Measurements from ENCODE around the gene ITIH2.
"Not testable (repeated sequence)": the region's sequence is repeated elsewhere in the genome, so short reads cannot be mapped to it uniquely, and the experiment has no call there.

The ITIH2 gene

GRCh38 chr10:7722927-7723529 lies 19.9 kb downstream of the ITIH2 start:
- no peak for DNase-seq
- in situ Hi-C loops (cut with HindIII; ENCODE audit: low pct_ligation_motif_present, low pct_unique_long_range_greater_than_20kb, low sequenced_read_pairs) = no loop called here

GRCh38 chr10:7734821-7735220 lies 31.7 kb downstream of the ITIH2 start:
- in situ Hi-C loops (cut with HindIII; ENCODE audit: low pct_ligation_motif_present, low pct_unique_long_range_greater_than_20kb, low sequenced_read_pairs) = no loop called here
- no peak for DNase-seq

GRCh38 chr10:7738536-7739407 lies 35.7 kb downstream of the ITIH2 start:
- DNase-seq = no peak
- in situ Hi-C loops (cut with HindIII; ENCODE audit: low pct_ligation_motif_present, low pct_unique_long_range_greater_than_20kb, low sequenced_read_pairs) = no loop called here

- in situ Hi-C loops (cut with HindIII; ENCODE audit: low pct_ligation_motif_present, low pct_unique_long_range_greater_than_20kb, low sequenced_read_pairs) = no loop called here
- DNase-seq = no peak
These were observed 41.2 kb downstream of the ITIH2 start for GRCh38 chr10:7744307-7744706.

GRCh38 chr10:7748637-7749036 lies 45.5 kb downstream of the ITIH2 start:
- in situ Hi-C loops (cut with HindIII; ENCODE audit: low pct_ligation_motif_present, low pct_unique_long_range_greater_than_20kb, low sequenced_read_pairs); DNase-seq: not testable (repeated sequence)

- no peak for DNase-seq
- in situ Hi-C loops (cut with HindIII; ENCODE audit: low pct_ligation_motif_present, low pct_unique_long_range_greater_than_20kb, low sequenced_read_pairs) = no loop called here
These were observed 47.1 kb downstream of the ITIH2 start for GRCh38 chr10:7750222-7750621.

- no peak for DNase-seq
- in situ Hi-C loops (cut with HindIII; ENCODE audit: low pct_ligation_motif_present, low pct_unique_long_range_greater_than_20kb, low sequenced_read_pairs) = no loop called here
These were observed 49.1 kb downstream of the ITIH2 start for GRCh38 chr10:7752251-7752650.

- in situ Hi-C loops (cut with HindIII; ENCODE audit: low pct_ligation_motif_present, low pct_unique_long_range_greater_than_20kb, low sequenced_read_pairs) = no loop called here
- DNase-seq = no peak
These were observed 52.0 kb downstream of the ITIH2 start for GRCh38 chr10:7755103-7755502.

GRCh38 chr10:7756360-7756992 lies 53.4 kb downstream of the ITIH2 start:
- in situ Hi-C loops (cut with HindIII; ENCODE audit: low pct_ligation_motif_present, low pct_unique_long_range_greater_than_20kb, low sequenced_read_pairs) = no loop called here
- DNase-seq = peak; percentile 39

GRCh38 chr10:7763929-7764328 lies 60.8 kb downstream of the ITIH2 start:
- DNase-seq = no peak
- in situ Hi-C loops (cut with HindIII; ENCODE audit: low pct_ligation_motif_present, low pct_unique_long_range_greater_than_20kb, low sequenced_read_pairs) = no loop called here

- no peak for DNase-seq
- in situ Hi-C loops (cut with HindIII; ENCODE audit: low pct_ligation_motif_present, low pct_unique_long_range_greater_than_20kb, low sequenced_read_pairs) = no loop called here
These were observed 63.1 kb downstream of the ITIH2 start for GRCh38 chr10:7766241-7766640.

- DNase-seq = no peak
- in situ Hi-C loops (cut with HindIII; ENCODE audit: low pct_ligation_motif_present, low pct_unique_long_range_greater_than_20kb, low sequenced_read_pairs) = no loop called here
These were observed 64.1 kb downstream of the ITIH2 start for GRCh38 chr10:7767209-7767608.

- no peak for DNase-seq
- in situ Hi-C loops (cut with HindIII; ENCODE audit: low pct_ligation_motif_present, low pct_unique_long_range_greater_than_20kb, low sequenced_read_pairs) = no loop called here
These were observed 65.3 kb downstream of the ITIH2 start for GRCh38 chr10:7768417-7768816.

- in situ Hi-C loops (cut with HindIII; ENCODE audit: low pct_ligation_motif_present, low pct_unique_long_range_greater_than_20kb, low sequenced_read_pairs) = no loop called here
- DNase-seq = no peak
These were observed 71.0 kb downstream of the ITIH2 start for GRCh38 chr10:7773845-7774801.

- in situ Hi-C loops (cut with HindIII; ENCODE audit: low pct_ligation_motif_present, low pct_unique_long_range_greater_than_20kb, low sequenced_read_pairs) = no loop called here
- no peak for DNase-seq
These were observed 73.7 kb downstream of the ITIH2 start for GRCh38 chr10:7776777-7777176.

- DNase-seq; in situ Hi-C loops (cut with HindIII; ENCODE audit: low pct_ligation_motif_present, low pct_unique_long_range_greater_than_20kb, low sequenced_read_pairs): not testable (repeated sequence)
These were observed 79.1 kb downstream of the ITIH2 start for GRCh38 chr10:7782194-7782593.

GRCh38 chr10:7786430-7786829 lies 83.3 kb downstream of the ITIH2 start:
- in situ Hi-C loops (cut with HindIII; ENCODE audit: low pct_ligation_motif_present, low pct_unique_long_range_greater_than_20kb, low sequenced_read_pairs) = no loop called here
- DNase-seq = no peak

GRCh38 chr10:7787150-7787856 lies 84.2 kb downstream of the ITIH2 start:
- peak; percentile 4 for DNase-seq
- in situ Hi-C loops (cut with HindIII; ENCODE audit: low pct_ligation_motif_present, low pct_unique_long_range_greater_than_20kb, low sequenced_read_pairs) = no loop called here

Measured in ACHN (cell line).